Measurements from ENCODE around the gene RAPGEF5.

Gene RAPGEF5

DNA sequence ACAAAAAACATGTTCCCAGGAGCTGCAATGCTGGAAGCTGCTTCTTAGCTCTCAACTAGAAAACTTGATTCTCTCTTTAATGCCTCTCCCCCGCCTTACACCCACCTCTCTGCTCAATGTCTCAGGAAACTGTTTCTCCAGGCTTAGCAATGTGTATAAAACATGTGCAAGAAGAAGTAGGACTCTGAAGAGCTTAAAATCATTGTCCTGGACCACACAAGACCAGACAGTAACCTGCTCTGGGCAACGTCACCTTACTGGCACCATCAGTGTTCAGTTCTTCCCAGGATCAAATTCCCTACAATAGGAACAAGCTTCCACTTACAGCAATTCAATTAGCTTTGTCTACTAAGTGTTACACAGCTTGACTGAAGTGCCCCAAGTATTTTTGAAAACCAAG lies 104.9 kb downstream of the RAPGEF5 start:
- DNase-seq, result no peak

DNA sequence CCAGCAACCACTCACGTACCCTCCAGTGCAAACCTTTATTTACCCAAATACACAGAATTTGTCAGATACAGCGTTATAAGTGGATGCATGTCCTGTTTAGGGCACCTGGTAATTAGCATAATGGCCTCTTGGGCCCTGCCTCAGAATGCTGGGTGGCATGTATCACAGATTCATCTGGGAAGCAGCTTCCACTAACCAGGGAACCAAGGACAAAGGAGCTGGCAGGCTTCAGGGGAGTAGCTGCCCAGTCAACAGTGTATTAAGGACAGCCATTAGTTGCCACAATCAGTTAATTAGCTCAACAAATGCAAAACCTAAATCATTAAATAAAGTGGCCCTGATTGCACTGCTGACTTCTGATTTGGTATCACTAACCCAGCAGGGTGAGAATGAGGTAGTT lies 105.7 kb downstream of the RAPGEF5 start:
- DNase-seq, result no peak

DNA sequence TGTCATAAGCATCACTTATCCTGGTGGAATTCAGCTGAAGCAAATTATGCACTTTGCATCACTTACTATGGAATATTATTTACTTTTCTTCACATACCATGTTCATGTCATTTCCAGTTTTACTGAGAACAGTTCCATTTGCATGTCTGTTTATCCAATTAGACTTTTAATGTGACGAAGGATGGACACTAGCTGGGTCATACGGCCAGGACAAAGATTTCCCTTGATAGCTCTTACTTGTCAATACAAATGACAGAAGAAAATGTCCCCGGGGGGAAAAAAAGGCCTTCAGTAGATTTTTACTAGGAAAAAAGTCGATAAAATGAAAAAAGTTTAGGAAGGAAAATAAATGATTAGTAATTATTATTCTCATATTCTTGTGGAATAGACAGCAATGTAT lies 106.6 kb downstream of the RAPGEF5 start:
- DNase-seq, result no peak

DNA sequence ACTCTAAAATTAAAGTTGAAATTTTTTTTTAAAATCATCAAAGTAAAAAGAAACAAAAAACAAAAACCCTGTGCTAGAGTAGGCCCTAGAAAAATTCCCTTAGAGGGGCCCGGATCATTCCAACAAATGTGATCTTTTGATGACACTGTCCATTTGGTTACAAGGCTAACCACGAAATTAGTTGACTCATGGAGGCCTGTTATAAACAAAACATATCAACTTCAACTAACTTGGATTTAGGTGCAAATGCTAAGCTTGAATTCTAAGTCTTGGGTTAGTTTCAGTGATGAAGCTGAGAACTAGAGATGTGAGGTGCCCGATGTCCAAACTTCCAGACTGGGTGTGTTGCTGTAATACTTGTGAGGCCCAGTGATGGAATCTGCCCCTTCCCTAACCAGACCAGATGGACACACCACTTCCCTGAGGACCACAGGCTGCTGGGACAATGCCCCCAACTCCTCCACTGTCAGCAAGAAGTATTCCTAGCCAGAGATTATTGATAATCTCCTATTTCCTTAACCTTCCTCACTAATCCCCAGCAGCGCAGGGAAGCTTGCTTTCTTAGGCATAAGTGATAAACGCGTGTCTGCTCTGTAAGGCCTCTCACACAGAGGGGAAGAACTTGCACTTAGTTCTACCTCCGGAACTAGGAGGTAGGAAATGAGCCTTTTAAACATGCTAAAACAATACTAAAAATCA lies 108.7 kb downstream of the RAPGEF5 start:
- DNase-seq, result no peak

DNA sequence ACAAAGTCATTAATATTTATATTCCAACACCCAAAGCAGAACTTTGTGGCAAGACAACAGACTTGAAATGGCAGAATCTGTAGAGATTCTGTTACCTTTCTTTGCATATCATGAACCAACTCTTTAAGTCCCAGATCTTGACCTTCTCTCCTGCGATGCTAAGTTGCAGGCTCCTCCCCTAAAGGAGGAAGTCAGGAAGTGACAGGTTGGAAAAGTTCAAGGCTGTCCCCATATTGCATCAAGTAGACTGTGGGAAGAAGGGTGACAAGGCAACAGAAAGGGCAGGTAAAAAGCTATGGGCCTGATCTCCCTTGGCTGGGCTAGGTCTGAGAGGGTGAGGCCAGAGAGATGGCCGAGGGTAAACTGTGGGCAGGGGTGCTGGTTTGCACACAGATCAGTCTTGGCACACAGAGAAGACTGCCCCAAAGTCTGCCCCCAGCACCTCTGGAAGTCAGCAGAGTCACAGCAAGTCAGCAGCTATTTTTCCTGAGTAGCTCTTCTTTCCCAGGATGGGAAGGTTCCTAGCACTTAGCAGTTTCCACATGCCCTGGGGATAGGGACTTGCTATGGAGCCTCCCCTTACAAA lies 115.1 kb downstream of the RAPGEF5 start:
- DNase-seq, result no peak

DNA sequence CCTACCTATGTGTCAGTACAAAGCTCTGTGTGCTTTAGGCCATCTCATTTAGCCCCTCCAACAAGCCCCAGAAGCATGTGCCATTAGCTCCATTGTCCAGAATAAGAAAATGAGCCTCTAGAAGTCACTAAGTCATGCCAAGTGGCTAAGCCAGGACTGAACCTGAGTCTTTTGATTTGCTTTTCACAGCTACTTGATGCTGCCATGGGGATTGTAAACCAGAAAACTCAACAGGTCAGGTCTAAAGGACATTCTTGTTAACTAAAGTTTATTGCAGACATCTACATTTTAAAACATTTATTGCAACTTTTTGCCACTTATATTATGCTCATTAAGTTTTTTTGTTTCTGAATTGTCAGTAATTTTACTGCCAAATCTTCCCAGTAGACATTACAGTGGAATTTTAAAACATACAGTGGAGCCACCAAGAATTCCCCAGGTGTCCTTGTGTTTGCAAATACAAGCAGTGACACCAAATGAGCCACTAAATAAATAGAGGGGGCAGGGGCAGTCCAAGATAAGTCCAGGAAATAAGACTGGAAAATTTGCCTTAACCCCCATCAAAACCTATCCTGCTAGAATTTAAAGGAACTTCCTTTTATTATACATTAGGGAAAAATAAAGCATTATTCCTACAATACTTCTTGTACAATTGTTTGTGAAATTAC lies 115.9 kb downstream of the RAPGEF5 start:
- no peak for DNase-seq

DNA sequence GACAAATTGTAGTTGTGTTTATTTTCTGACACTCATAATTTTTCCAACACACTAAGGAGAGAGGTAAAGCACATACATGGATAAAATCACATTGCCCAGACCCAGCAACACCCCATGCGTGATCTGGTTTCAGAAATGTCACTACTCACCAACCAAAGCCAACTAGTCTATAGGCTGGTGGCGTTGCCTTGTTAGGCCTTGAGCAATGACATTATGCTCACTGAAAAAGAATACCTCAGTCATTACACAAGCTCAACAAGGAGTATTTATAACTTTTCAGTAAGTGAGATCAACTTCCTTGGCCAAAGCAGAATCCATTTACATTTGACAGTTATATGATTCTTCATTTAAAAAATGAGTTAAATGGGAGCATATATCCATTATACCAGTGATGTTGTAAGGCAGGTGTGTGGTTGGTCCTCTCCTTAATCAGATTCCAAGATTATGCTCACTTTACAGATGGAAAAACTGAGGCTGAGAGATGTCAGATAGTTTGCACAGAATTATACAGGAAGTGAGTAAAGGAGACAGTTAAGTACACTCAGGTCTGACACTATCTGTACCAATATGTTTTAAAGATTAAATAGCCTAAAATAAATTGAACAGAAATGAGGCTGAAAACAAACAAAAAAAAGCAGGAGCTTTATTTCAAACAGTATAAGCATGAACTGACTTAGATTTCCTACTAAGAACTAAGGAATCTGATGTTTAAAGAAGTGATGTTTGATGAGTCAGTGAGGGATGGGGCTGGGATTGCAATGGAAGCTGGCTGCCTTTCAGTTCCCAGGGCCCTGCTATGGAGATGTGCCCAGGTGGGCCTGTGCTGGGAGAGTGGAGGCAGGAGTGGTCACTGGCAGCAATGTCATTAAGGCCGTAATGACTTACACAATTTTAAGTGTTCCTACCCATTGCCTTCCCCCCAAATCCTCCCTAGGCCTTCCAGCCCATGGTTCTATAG lies 118.3 kb downstream of the RAPGEF5 start:
- no peak for DNase-seq

DNA sequence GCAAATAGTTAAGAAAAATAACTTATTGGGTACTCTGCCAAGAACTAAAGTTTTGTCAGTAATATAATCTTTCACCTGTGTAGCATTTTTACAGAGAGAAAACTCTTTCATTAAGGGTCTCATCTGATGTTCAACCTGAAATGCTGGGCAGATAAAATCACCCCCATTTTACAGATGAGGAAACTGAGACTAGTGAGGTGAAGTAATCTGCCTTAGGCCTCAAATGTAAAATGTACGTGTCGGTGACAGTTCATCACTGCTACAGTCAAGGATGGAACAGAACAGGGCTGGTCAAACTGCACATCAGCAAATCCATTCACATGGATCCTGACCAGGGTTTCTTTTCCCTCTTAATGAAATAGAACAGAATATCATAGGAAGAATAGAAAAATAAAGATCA lies 121.8 kb downstream of the RAPGEF5 start:
- DNase-seq, result no peak

DNA sequence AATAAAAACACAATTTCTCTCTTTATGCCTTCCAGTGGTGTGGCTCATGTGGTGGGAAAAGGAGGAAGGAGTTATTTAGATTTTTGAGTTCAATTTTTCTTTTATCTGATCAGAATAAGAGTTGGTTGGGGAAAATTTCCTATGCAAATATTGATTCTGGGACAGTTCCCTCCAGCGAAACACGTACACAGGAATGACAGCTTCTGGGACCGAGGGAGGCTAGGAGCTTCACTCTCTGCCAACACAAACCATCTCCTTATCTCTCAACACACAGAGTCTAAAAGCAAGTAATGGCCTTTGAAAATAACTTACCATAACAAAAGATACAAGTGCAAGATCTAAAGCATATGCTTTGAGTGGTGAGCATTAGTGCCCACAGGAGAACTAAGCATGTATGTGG lies 122.7 kb downstream of the RAPGEF5 start:
- DNase-seq, result no peak

DNA sequence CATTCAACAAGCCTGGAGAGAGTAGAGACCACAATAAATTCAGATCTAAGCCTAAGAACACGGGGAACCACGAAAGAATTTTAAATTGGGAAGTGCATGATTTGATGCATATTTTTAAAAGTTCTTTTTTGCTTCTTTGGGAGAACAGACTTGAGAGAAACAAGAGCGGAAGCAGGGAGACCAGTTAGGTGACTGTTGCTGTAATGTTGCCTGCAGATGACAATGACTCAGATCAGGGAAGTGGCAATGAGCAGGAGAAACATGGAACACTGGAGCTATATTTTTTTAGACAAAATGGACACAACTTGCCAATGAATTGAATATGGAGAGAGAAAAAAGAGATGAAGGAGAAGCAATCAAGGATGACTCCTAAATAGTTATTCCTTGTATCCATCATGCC lies 125.1 kb downstream of the RAPGEF5 start:
- DNase-seq, result no peak

DNA sequence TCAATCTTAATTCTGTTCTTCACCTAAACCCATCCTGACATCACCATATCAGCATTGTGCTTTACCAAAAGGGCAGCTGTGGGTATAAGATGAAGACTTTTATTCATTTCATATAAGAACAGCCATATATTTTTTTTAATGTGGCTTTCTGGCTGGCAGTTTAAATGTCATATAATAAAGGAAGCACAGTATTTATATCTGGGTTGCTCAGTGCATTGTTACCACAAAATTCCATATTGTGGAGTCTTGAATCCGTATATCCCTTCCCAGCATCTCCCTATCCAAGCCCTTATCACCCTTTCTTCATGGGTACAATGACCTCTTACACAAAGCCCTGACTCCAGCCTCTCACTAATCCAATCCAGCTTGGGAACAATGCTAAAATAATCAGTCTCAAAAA lies 125.8 kb downstream of the RAPGEF5 start:
- DNase-seq, result no peak

DNA sequence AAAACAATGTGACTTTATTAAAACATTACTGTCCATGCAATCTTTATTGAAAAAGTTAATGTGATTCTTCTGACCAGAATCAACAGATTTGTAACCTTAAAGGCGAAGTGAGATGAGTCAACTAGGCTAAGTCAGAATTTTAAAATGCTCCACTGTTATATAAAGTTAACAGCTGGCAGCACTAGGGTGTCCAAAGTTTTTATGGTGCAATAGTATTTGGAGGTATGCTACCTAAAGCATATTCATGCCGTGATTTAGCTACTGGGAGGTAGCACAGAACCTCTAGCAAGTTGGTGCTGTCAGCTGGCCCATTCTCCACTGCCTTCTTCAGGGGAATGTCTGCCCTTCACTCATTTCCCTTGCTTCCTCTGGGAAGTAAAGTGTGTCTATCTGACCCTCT lies 126.7 kb downstream of the RAPGEF5 start:
- DNase-seq, result no peak

DNA sequence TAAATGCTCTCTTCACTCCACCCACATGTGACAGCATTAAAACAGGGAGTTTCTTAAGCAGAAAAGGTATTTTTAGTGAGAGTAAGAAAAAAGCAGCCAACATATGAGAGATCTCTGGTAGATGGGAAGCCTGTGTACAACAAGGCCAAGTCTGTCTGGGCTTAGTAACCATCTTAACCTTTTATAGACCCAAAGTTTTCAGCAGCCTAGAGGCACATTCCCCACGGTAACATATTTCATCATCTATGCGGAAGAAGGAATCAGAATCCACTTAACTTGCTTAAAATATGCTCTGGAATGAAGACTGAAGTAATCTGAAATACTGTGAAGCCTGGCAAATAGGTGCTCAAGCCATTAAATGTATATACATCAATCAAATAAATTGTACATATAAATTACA lies 127.8 kb downstream of the RAPGEF5 start:
- DNase-seq, result no peak

DNA sequence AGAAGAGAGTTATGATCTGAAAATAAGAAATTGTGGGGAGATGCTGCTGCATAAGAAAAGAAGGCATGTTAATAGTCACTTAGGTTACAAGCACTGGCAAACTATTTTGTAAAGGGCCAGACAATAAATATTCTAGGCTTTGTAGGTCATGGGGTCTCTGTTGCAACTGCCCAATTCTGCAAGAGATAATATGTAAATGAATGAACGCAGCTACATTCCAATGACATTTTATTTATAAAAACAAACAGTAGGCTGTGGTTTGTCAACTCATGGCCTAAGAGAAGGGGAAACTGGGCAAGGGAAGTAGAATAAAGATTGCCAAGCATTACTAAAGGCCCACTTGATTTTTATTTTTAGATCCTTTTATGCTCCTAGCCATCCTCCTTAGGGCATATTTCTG lies 133.1 kb downstream of the RAPGEF5 start:
- no peak for DNase-seq

DNA sequence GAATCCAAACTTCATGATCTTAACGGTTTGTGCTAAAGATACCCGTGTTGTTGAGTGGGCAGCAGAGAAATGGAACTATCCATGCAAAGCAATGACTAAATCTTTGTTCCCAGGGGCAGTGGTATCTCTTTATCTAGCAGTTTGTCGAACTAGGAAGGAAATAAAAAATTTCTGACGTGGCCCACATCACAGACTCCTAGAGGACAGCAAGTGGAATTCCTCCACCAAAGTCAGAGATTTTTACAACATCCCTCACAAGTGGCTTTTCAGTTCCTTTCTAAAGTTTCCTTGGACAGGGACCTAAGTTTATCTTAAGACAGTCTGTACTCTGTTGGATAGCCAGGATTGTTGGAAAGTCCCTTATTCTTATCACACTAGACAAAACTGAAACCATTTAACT lies 136.0 kb downstream of the RAPGEF5 start:
- DNase-seq, result no peak

DNA sequence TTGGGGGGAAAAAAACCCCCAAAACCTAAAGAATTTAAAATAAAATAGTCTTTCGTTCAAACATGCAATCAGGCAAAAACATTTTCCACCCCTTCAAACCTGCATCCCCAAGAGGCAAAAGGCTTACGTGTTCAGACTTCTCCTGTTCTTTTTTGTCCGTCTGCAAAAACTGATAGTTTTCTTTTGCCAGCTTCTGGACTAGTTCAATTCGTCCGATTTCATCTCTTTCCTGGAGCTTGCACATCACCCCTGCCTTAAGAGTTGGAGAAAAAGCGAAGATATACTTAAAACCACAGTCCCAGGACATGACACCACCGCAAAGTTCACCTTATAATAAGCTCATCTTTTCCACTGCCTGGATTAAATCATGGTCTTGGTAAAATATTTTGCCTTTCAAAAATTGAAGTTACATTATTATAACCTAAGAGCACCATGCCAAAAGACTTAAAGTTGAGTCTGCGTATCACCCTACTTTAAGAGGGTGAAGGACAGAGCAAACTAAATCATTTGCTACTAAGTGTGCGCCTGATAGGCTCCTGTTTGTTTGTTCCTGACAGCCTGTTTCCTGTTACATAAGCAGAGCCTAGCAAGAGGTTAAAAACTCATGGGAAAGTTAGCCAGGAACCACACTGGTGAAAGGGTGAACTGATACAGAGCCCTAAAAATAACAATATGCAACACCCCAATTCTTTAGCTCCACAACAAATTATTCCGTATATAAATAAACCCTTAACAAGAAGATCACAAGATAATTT lies 137.0 kb downstream of the RAPGEF5 start:
- no peak for DNase-seq

DNA sequence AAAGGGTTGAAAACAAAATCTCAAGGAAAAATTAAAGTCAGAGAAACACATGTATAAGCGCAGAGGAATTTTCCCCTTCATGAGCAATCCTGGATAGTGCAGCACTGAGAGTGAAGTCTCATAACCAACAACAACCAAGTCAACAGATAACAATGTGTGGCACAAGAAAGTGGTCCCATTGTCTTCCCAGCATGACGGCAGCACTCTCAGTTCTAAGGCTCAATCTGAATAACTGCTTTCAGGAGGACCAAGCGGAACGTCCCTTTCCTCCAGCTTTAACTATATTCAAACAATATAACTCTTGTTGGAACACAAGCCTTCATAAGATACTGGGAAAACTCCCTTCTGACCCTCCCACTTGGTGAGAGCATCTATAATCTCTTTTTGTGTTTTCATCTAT lies 137.9 kb downstream of the RAPGEF5 start:
- DNase-seq, result no peak

DNA sequence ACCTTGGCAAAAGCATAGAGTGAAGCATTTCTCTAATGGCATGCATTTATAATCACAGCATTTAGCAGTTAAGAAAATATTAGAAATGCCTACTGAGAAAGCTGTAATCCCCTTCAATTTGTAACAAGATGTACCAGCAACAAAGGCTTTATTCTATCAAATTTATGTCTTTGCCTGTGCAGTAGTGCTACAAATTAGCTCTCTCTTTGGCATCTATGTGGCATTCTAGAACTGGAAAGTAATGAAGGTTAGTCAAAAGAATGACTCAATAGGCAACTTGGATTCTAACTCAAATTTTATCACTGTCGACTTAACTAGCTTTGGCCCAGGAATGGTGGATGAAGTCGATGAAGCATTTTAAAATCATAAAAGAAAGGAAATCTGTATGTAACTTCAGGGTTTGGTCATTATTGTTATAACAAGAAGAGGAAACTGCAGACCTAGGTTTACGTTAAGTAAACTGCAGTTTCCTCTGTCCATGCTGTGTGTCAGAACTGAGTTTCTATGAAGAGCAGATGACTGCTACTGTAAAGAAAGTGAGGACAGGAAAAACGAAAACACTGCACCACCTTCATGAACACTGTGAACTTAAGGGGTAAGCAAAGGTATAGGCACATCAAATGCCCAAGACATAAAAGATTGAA lies 140.0 kb downstream of the RAPGEF5 start:
- DNase-seq, result no peak

DNA sequence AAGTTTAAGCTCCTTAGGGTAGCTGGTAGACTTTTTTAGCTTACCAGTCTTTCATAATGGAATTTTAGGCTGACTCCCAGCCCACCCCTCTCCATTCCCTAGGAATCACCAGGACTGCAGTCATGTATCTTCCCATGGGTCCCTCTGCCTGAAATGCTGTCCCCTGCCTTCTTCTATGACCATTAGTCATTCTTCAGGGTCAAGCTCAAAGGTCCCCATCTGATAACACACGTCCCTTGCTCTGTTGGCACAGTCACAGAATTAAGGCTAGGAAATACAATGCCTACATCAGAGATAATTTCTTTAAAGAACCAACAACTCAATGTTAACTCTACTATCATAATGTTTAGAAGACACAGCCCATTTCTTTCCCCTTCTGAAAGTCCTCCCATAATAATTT lies 140.6 kb downstream of the RAPGEF5 start:
- DNase-seq, result no peak

DNA sequence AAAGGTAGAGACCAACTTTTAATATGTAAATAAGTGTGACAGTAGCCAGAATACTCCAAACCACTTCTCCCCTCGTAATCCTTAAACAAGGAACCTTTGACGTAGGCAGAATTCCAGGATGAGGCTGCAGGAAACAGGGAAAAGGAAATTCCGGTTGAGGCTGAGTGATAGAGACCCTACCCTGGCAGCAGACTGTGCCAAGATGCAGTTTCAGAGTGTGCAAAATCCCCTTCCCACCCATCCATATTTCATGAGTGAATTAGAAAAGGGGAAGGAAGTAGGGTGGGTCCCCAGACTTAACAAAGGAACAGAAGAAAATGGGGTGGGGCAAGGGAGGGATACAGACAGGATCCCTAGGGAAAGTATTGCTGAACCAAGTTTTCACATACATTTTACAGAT lies 143.0 kb downstream of the RAPGEF5 start:
- DNase-seq, result no peak

DNA sequence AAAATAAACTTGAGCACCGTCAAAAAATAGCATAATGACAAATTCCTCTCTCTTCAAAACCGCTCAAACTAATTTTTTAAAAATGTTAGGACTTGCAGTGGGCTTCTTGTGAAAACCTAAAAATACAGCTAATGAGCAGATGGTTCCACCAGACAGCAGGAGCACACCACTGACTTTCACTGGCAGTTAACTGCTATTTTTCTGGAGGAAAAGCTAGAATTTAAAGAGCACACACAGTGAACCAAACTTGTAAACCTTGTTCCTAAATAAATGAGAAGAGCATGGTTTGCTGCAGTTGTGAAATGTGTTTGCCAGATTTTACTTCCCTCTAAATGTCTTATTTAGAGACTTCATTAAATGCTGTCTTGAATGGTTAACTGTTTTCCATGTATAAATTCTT lies 143.9 kb downstream of the RAPGEF5 start:
- no peak for DNase-seq

DNA sequence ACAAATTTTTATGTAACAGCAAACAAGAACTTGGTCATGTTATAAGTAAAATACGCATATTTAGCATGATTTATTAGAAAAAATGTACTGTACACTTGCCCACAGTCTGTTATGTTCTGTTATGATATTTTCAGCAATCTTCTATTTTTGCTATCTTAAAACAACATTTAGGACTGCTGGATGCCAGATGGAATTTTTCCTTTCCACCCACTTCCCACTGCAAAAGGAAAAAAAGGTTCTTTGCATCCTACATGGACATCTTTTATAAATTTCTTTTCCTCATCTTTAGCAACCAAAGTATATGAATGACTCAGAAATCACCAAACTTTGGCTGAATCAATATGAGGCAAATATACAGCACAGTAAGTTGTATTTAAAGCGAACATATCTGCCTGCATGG lies 146.0 kb downstream of the RAPGEF5 start:
- DNase-seq, result no peak
